ENCODE measurements around the gene KRTAP4-7.

DNA sequence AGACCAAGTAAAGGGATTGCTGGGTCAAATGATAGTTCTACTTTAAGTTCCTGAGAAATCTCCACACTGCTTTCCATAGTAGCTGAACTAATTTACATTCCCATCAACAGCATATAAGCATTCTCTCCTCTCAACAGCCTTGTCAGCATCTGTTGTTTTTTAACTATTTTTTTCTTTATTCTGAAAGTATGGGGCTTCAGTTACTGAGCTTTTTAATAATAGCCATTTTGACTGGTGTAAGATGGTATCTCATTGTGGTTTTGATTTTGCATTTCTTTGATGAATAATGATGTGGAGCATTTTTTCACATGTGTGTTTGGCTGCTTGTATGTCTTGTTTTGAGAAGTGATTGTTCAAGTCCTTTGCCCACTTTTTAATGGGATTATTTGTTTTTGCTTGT lies 31.4 kb upstream of the KRTAP4-7 start:
- no peak for TF ChIP-seq CTCF (IDR thresholded peaks at IDR 0.05)
- no peak for TF ChIP-seq POLR2A (IDR thresholded peaks at IDR 0.05)
